ENCODE results near the gene NKD1.

NKD1 gene

GRCh38 chr16:50607970-50608557, 59.9 kb downstream of the NKD1 start:
- no peaks in the 10 kb centered on the region for H3K36me3 ChIP-seq (ENCODE audit: insufficient read depth, low read length)
- no peaks in the 10 kb centered on the region for H3K4me1 ChIP-seq (ENCODE audit: insufficient read depth, low read length)
- no peak overlapping the region for H3K4me3 ChIP-seq (ENCODE audit: low read length)
- H3K9me3 ChIP-seq (ENCODE audit: low read length), result no peaks in the 10 kb centered on the region
- no peak overlapping the region for H2AFZ ChIP-seq (ENCODE audit: low read depth, low read length)
- H3K27me3 ChIP-seq (ENCODE audit: insufficient read depth, low read length), result no peaks in the 10 kb centered on the region

- no peaks in the 10 kb centered on the region for H3K4me1 ChIP-seq (ENCODE audit: insufficient read depth, low read length)
- no peaks in the 10 kb centered on the region for H3K36me3 ChIP-seq (ENCODE audit: insufficient read depth, low read length)
- no peaks in the 10 kb centered on the region for H3K27me3 ChIP-seq (ENCODE audit: insufficient read depth, low read length)
- no peak overlapping the region for H3K4me3 ChIP-seq (ENCODE audit: low read length)
- H2AFZ ChIP-seq (ENCODE audit: low read depth, low read length), result no peak overlapping the region
- no peaks in the 10 kb centered on the region for H3K9me3 ChIP-seq (ENCODE audit: low read length)
These were observed 60.9 kb downstream of the NKD1 start for GRCh38 chr16:50609049-50609448.

GRCh38 chr16:50609471-50609870, 61.3 kb downstream of the NKD1 start:
- Histone ChIP-seq H3K9me3 (ENCODE audit: low read length) (no peaks in the 10 kb centered on the region), H3K27me3 (ENCODE audit: insufficient read depth, low read length) (no peaks in the 10 kb centered on the region), H3K4me1 (ENCODE audit: insufficient read depth, low read length) (no peaks in the 10 kb centered on the region), H3K4me3 (ENCODE audit: low read length) (no peak overlapping the region), H2AFZ (ENCODE audit: low read depth, low read length) (no peak overlapping the region), H3K36me3 (ENCODE audit: insufficient read depth, low read length) (no peaks in the 10 kb centered on the region)

- no peaks in the 10 kb centered on the region for H3K36me3 ChIP-seq (ENCODE audit: insufficient read depth, low read length)
- H3K4me3 ChIP-seq (ENCODE audit: low read length), result no peak overlapping the region
- H3K27me3 ChIP-seq (ENCODE audit: insufficient read depth, low read length), result no peaks in the 10 kb centered on the region
These were observed 62.4 kb downstream of the NKD1 start for GRCh38 chr16:50610331-50611262.

GRCh38 chr16:50611332-50611934, 63.2 kb downstream of the NKD1 start:
- no peaks in the 10 kb centered on the region for H3K9me3 ChIP-seq (ENCODE audit: low read length)
- H3K36me3 ChIP-seq (ENCODE audit: insufficient read depth, low read length), result no peaks in the 10 kb centered on the region
- no peaks in the 10 kb centered on the region for H3K4me1 ChIP-seq (ENCODE audit: insufficient read depth, low read length)
- no peak overlapping the region for H2AFZ ChIP-seq (ENCODE audit: low read depth, low read length)
- H3K27me3 ChIP-seq (ENCODE audit: insufficient read depth, low read length), result no peaks in the 10 kb centered on the region
- H3K4me3 ChIP-seq (ENCODE audit: low read length), result no peak overlapping the region

More at GRCh38 chr16:50610331-50611262, 62.4 kb downstream of the NKD1 start:
- no peaks in the 10 kb centered on the region for H3K9me3 ChIP-seq (ENCODE audit: low read length)
- no peak overlapping the region for H2AFZ ChIP-seq (ENCODE audit: low read depth, low read length)
- H3K4me1 ChIP-seq (ENCODE audit: insufficient read depth, low read length), result no peaks in the 10 kb centered on the region

GRCh38 chr16:50611995-50612848, 64.0 kb downstream of the NKD1 start:
- Histone ChIP-seq H3K9me3 (ENCODE audit: low read length) (no peaks in the 10 kb centered on the region), H2AFZ (ENCODE audit: low read depth, low read length) (no peak overlapping the region), H3K4me3 (ENCODE audit: low read length) (no peak overlapping the region), H3K4me1 (ENCODE audit: insufficient read depth, low read length) (no peaks in the 10 kb centered on the region), H3K27me3 (ENCODE audit: insufficient read depth, low read length) (no peaks in the 10 kb centered on the region), H3K36me3 (ENCODE audit: insufficient read depth, low read length) (no peaks in the 10 kb centered on the region)

- Histone ChIP-seq H3K27me3 (ENCODE audit: insufficient read depth, low read length) (no peaks in the 10 kb centered on the region), H2AFZ (ENCODE audit: low read depth, low read length) (no peak overlapping the region), H3K36me3 (ENCODE audit: insufficient read depth, low read length) (peaks cover 3% of the 10 kb centered on the region), H3K9me3 (ENCODE audit: low read length) (no peaks in the 10 kb centered on the region), H3K4me1 (ENCODE audit: insufficient read depth, low read length) (no peaks in the 10 kb centered on the region), H3K4me3 (ENCODE audit: low read length) (no peak overlapping the region)
These were observed 64.6 kb downstream of the NKD1 start for GRCh38 chr16:50612849-50613198.

GRCh38 chr16:50613281-50613963, 65.2 kb downstream of the NKD1 start:
- H3K4me3 ChIP-seq (ENCODE audit: low read length), result no peak overlapping the region
- H3K36me3 ChIP-seq (ENCODE audit: insufficient read depth, low read length), result peaks cover 3% of the 10 kb centered on the region
- H2AFZ ChIP-seq (ENCODE audit: low read depth, low read length), result no peak overlapping the region
- H3K9me3 ChIP-seq (ENCODE audit: low read length), result no peaks in the 10 kb centered on the region
- no peaks in the 10 kb centered on the region for H3K4me1 ChIP-seq (ENCODE audit: insufficient read depth, low read length)
- no peaks in the 10 kb centered on the region for H3K27me3 ChIP-seq (ENCODE audit: insufficient read depth, low read length)

GRCh38 chr16:50613964-50614474, 65.8 kb downstream of the NKD1 start:
- H3K4me3 ChIP-seq (ENCODE audit: low read length), result no peak overlapping the region
- peaks cover 3% of the 10 kb centered on the region for H3K36me3 ChIP-seq (ENCODE audit: insufficient read depth, low read length)
- H3K4me1 ChIP-seq (ENCODE audit: insufficient read depth, low read length), result no peaks in the 10 kb centered on the region
- H3K27me3 ChIP-seq (ENCODE audit: insufficient read depth, low read length), result no peaks in the 10 kb centered on the region
- H2AFZ ChIP-seq (ENCODE audit: low read depth, low read length), result no peak overlapping the region
- H3K9me3 ChIP-seq (ENCODE audit: low read length), result no peaks in the 10 kb centered on the region

GRCh38 chr16:50614955-50615724, 66.9 kb downstream of the NKD1 start:
- H3K36me3 ChIP-seq (ENCODE audit: insufficient read depth, low read length), result peaks cover 3% of the 10 kb centered on the region
- H3K27me3 ChIP-seq (ENCODE audit: insufficient read depth, low read length), result no peaks in the 10 kb centered on the region
- no peak overlapping the region for H2AFZ ChIP-seq (ENCODE audit: low read depth, low read length)
- H3K9me3 ChIP-seq (ENCODE audit: low read length), result no peaks in the 10 kb centered on the region
- no peak overlapping the region for H3K4me3 ChIP-seq (ENCODE audit: low read length)
- no peaks in the 10 kb centered on the region for H3K4me1 ChIP-seq (ENCODE audit: insufficient read depth, low read length)

GRCh38 chr16:50615891-50616290, 67.7 kb downstream of the NKD1 start:
- Histone ChIP-seq H3K36me3 (ENCODE audit: insufficient read depth, low read length) (peaks cover 3% of the 10 kb centered on the region), H3K27me3 (ENCODE audit: insufficient read depth, low read length) (no peaks in the 10 kb centered on the region), H3K4me3 (ENCODE audit: low read length) (no peak overlapping the region), H2AFZ (ENCODE audit: low read depth, low read length) (no peak overlapping the region), H3K9me3 (ENCODE audit: low read length) (no peaks in the 10 kb centered on the region), H3K4me1 (ENCODE audit: insufficient read depth, low read length) (no peaks in the 10 kb centered on the region)

GRCh38 chr16:50616386-50616785, 68.2 kb downstream of the NKD1 start:
- Histone ChIP-seq H3K27me3 (ENCODE audit: insufficient read depth, low read length) (no peaks in the 10 kb centered on the region), H2AFZ (ENCODE audit: low read depth, low read length) (no peak overlapping the region), H3K9me3 (ENCODE audit: low read length) (no peaks in the 10 kb centered on the region), H3K36me3 (ENCODE audit: insufficient read depth, low read length) (peaks cover 3% of the 10 kb centered on the region), H3K4me3 (ENCODE audit: low read length) (no peak overlapping the region), H3K4me1 (ENCODE audit: insufficient read depth, low read length) (no peaks in the 10 kb centered on the region)

Data from neuron (in vitro differentiated cells).